ENCODE results near the gene LRP1. TPM values are rescaled to one million over a fixed set of nuclear protein-coding genes. Genes with fewer than 3 reads are reported as not detected.

LRP1 gene
- 100 to 1,000 TPM; 663 to 755 TPM for total RNA-seq

- DNase-seq (ENCODE audit: low spot score) (no peak), ATAC-seq (ENCODE audit: insufficient number of reproducible peaks, low FRiP score, low read depth) (peak; percentile 47)
- TF ChIP-seq CTCF (IDR thresholded peaks at IDR 0.05), result no peak
- Histone ChIP-seq H3K27ac (peak within 1 kb of the TSS; percentile 94 to 99), H3K36me3 (no peaks in the 10 kb centered on the region), H3K4me1 (ENCODE audit: control insufficient read depth in 1 of 2, low read depth in 2 of 2) (peaks cover 30 to 37% of the 10 kb centered on the region in 2 donors), H3K27me3 (replicated peaks; ENCODE audit: insufficient read depth) (no peaks in the 10 kb centered on the region), H3K4me3 (peak within 1 kb of the TSS; percentile 94), H3K9me3 (no peaks in the 10 kb centered on the region)
These were observed at the start of gene LRP1 for GRCh38 chr12:57127726-57128518. Gene LRP1 (plus strand): TSS chr12:57128483. CDS start chr12:57128965, 482 bp downstream.

GRCh38 chr12:57078519-57079404, 49.5 kb upstream of the LRP1 start, which contains the start of gene NEMP1:
Gene NEMP1 (minus strand): TSS chr12:57078791. CDS start chr12:57078745, 46 bp downstream.
- no peaks in the 10 kb centered on the region for H3K27me3 ChIP-seq (replicated peaks; ENCODE audit: insufficient read depth)
- H3K4me3 ChIP-seq, result peak within 1 kb of the TSS; percentile 90
- peak; percentile 100 for ATAC-seq (ENCODE audit: insufficient number of reproducible peaks, low FRiP score, low read depth)
- H3K27ac ChIP-seq, result peak within 1 kb of the TSS; percentile 81
- H3K9me3 ChIP-seq, result no peaks in the 10 kb centered on the region
- H3K36me3 ChIP-seq, result no peaks in the 10 kb centered on the region
- no peak for TF ChIP-seq CTCF (IDR thresholded peaks at IDR 0.05)
- DNase-seq (ENCODE audit: low spot score), result peak; percentile 94
- H3K4me1 ChIP-seq (ENCODE audit: control insufficient read depth in 1 of 2, low read depth in 2 of 2), result peaks cover 8 to 17% of the 10 kb centered on the region in 2 donors

GRCh38 chr12:57079821-57080220, 48.5 kb upstream of the LRP1 start:
- no peaks in the 10 kb centered on the region for H3K27me3 ChIP-seq (replicated peaks; ENCODE audit: insufficient read depth)
- H3K36me3 ChIP-seq, result no peaks in the 10 kb centered on the region
- TF ChIP-seq CTCF (IDR thresholded peaks at IDR 0.05), result no peak
- no peaks in the 10 kb centered on the region for H3K9me3 ChIP-seq
- H3K27ac ChIP-seq, result peak overlapping the region; percentile 75 to 81
- no peak overlapping the region for H3K4me3 ChIP-seq
- peaks cover 8 to 17% of the 10 kb centered on the region in 2 donors for H3K4me1 ChIP-seq (ENCODE audit: control insufficient read depth in 1 of 2, low read depth in 2 of 2)
- ATAC-seq (ENCODE audit: insufficient number of reproducible peaks, low FRiP score, low read depth), result no peak
- no peak for DNase-seq (ENCODE audit: low spot score)

GRCh38 chr12:57080855-57081254, 47.4 kb upstream of the LRP1 start:
- H3K9me3 ChIP-seq, result no peaks in the 10 kb centered on the region
- DNase-seq (ENCODE audit: low spot score), result no peak
- no peak overlapping the region for H3K4me3 ChIP-seq
- H3K4me1 ChIP-seq (ENCODE audit: control insufficient read depth in 1 of 2, low read depth in 2 of 2), result peaks cover 10 to 22% of the 10 kb centered on the region in 2 donors
- TF ChIP-seq CTCF (IDR thresholded peaks at IDR 0.05), result no peak
- no peaks in the 10 kb centered on the region for H3K27me3 ChIP-seq (replicated peaks; ENCODE audit: insufficient read depth)
- no peak for ATAC-seq (ENCODE audit: insufficient number of reproducible peaks, low FRiP score, low read depth)
- no peaks in the 10 kb centered on the region for H3K36me3 ChIP-seq
- H3K27ac ChIP-seq, result no peak overlapping the region

GRCh38 chr12:57085999-57086492, 42.2 kb upstream of the LRP1 start:
- ATAC-seq (ENCODE audit: insufficient number of reproducible peaks, low FRiP score, low read depth), result no peak
- Histone ChIP-seq H3K27me3 (replicated peaks; ENCODE audit: insufficient read depth) (no peaks in the 10 kb centered on the region), H3K27ac (peak overlapping the region; percentile 99), H3K4me1 (ENCODE audit: control insufficient read depth in 1 of 2, low read depth in 2 of 2) (peaks cover 13 to 19% of the 10 kb centered on the region in 2 donors), H3K4me3 (peak overlapping the region; percentile 86), H3K36me3 (no peaks in the 10 kb centered on the region), H3K9me3 (no peaks in the 10 kb centered on the region)
- TF ChIP-seq CTCF (IDR thresholded peaks at IDR 0.05), result no peak
- no peak for DNase-seq (ENCODE audit: low spot score)
